HL-60 (cell line): ENCODE results near the gene CCDC127.

Experiments
- DNase-seq, 2 experiments: peaks; one replicate each; pipeline ENCODE4 v3.0.0-alpha.2; 2010 to 2020; ENCODE audit warnings: low read depth in 1 of 2, low spot score in 1 of 2
- H3K27ac ChIP-seq: fragments of 250-450 bp; sonication (Bioruptor Pico); replicated peaks from 2 replicates; pipeline ENCODE4 v1.5.1; 2020; ENCODE audit warnings: mild to moderate bottlenecking, moderate library complexity
- H3K27me3 ChIP-seq: fragments of 250-450 bp; sonication (Bioruptor Pico); 2 replicates; pipeline ENCODE4 v1.5.1; 2021; ENCODE audit warnings: mild to moderate bottlenecking, moderate library complexity; ENCODE audit not compliant: insufficient read depth, poor library complexity, severe bottlenecking
- H3K4me3 ChIP-seq: replicated peaks from 2 replicates; pipeline ENCODE4 v1.5.1; 2011; ENCODE audit warnings: mild to moderate bottlenecking, control low read depth, low read length; ENCODE audit not compliant: insufficient read depth
- CTCF ChIP-seq: IDR thresholded peaks from one replicate; pipeline ENCODE4 v1.5.1; 2011; ENCODE audit warnings: low read length, control low read depth, inconsistent platforms; ENCODE audit not compliant: insufficient read depth
- GABPA ChIP-seq: IDR thresholded peaks from 2 replicates; pipeline ENCODE4 v1.6.1; 2012; ENCODE audit warnings: low read depth
- POLR2AphosphoS5 ChIP-seq: IDR thresholded peaks from 2 replicates; pipeline ENCODE4 v1.6.1; 2012; ENCODE audit warnings: low read depth
- REST ChIP-seq: IDR thresholded peaks from 2 replicates; pipeline ENCODE4 v1.6.1; 2012; ENCODE audit warnings: low read depth; ENCODE audit not compliant: insufficient replicate concordance
- SPI1 ChIP-seq: IDR thresholded peaks from 2 replicates; pipeline ENCODE4 v1.6.1; 2012; ENCODE audit warnings: low read depth, mild to moderate bottlenecking, borderline replicate concordance

CCDC127 gene

GRCh38 chr5:208449-209114 lies 9.4 kb downstream of the CCDC127 start:
- Histone ChIP-seq H3K27ac (no peak overlapping the region), H3K4me3 (no peak overlapping the region), H3K27me3 (no peaks in the 10 kb centered on the region)
- no peak for DNase-seq
- TF ChIP-seq REST (no peak), GABPA (no peak), POLR2AphosphoS5 (no peak), SPI1 (no peak), CTCF (no peak)

- Histone ChIP-seq H3K27ac (no peak overlapping the region), H3K4me3 (no peak overlapping the region), H3K27me3 (no peaks in the 10 kb centered on the region)
- no peak for TF ChIP-seq SPI1
- TF ChIP-seq REST, result no peak
- TF ChIP-seq GABPA, result no peak
- no peak for TF ChIP-seq POLR2AphosphoS5
- no peak for TF ChIP-seq CTCF
- no peak for DNase-seq
These were observed 10.4 kb downstream of the CCDC127 start for GRCh38 chr5:207599-207998.

GRCh38 chr5:206927-207536 lies 10.9 kb downstream of the CCDC127 start:
- H3K27ac ChIP-seq, result no peak overlapping the region
- TF ChIP-seq CTCF (no peak), GABPA (no peak)
- H3K27me3 ChIP-seq, result no peaks in the 10 kb centered on the region
- no peak overlapping the region for H3K4me3 ChIP-seq
- no peak for DNase-seq

- H3K27me3 ChIP-seq, result no peaks in the 10 kb centered on the region
- H3K4me3 ChIP-seq, result no peak overlapping the region
- no peak for DNase-seq
- H3K27ac ChIP-seq, result no peak overlapping the region
- TF ChIP-seq CTCF, result no peak
- TF ChIP-seq SPI1, result no peak
- no peak for TF ChIP-seq GABPA
- TF ChIP-seq POLR2AphosphoS5, result no peak
- no peak for TF ChIP-seq REST
These were observed 11.5 kb downstream of the CCDC127 start for GRCh38 chr5:206406-206805.
